HG02623 (cell line): ENCODE data around the gene LSR.

Experiments
- ATAC-seq: cut with Tn5 transposase; IDR thresholded peaks from one replicate; pipeline ENCODE4 v1.9.1; 2021; ENCODE audit warnings: moderate library complexity; ENCODE audit not compliant: unreplicated experiment

Gene LSR

GRCh38 chr19:35265900-35266519 lies 17.2 kb downstream of the LSR start:
- no peak for ATAC-seq

GRCh38 chr19:35266520-35267352 lies 17.9 kb downstream of the LSR start:
- ATAC-seq, result no peak

- no peak for ATAC-seq
Measured at GRCh38 chr19:35267353-35267817, 18.6 kb downstream of the LSR start.

GRCh38 chr19:35267818-35268535 lies 19.2 kb downstream of the LSR start:
- peak; percentile 39 for ATAC-seq

GRCh38 chr19:35268536-35269437 lies 20.0 kb downstream of the LSR start, which contains the start of gene USF2:
USF2 (plus strand) TSS chr19:35268962; CDS start chr19:35269102, 140 bp downstream.
- peak; percentile 22 for ATAC-seq

- ATAC-seq, result peak; percentile 33
Measured at GRCh38 chr19:35269438-35270117, 20.8 kb downstream of the LSR start.

- ATAC-seq, result no peak
Measured at GRCh38 chr19:35270381-35270811, 21.6 kb downstream of the LSR start.

- no peak for ATAC-seq
Measured at GRCh38 chr19:35271546-35271945, 22.7 kb downstream of the LSR start.

GRCh38 chr19:35272122-35272719 lies 23.4 kb downstream of the LSR start:
- no peak for ATAC-seq

GRCh38 chr19:35272954-35273649 lies 24.3 kb downstream of the LSR start:
- no peak for ATAC-seq

- no peak for ATAC-seq
Measured at GRCh38 chr19:35273686-35274259, 25.0 kb downstream of the LSR start.

GRCh38 chr19:35274323-35274722 lies 25.5 kb downstream of the LSR start:
- no peak for ATAC-seq

GRCh38 chr19:35276706-35277281 lies 28.0 kb downstream of the LSR start:
- no peak for ATAC-seq

GRCh38 chr19:35278578-35279284 lies 29.9 kb downstream of the LSR start:
- ATAC-seq, result no peak

GRCh38 chr19:35279374-35279773 lies 30.6 kb downstream of the LSR start:
- ATAC-seq, result no peak

- no peak for ATAC-seq
Measured at GRCh38 chr19:35279985-35280821, 31.4 kb downstream of the LSR start.

- ATAC-seq, result no peak
Measured at GRCh38 chr19:35281303-35281702, 32.5 kb downstream of the LSR start.
